ENCODE measurements around the gene DGCR8. TPM values are rescaled to one million over a fixed set of nuclear protein-coding genes. Genes with fewer than 3 reads are reported as not detected.

The DGCR8 gene
- total and polyA plus RNA-seq, 4 donors = 13.2 to 38.4 (median 26.2) TPM

DNA sequence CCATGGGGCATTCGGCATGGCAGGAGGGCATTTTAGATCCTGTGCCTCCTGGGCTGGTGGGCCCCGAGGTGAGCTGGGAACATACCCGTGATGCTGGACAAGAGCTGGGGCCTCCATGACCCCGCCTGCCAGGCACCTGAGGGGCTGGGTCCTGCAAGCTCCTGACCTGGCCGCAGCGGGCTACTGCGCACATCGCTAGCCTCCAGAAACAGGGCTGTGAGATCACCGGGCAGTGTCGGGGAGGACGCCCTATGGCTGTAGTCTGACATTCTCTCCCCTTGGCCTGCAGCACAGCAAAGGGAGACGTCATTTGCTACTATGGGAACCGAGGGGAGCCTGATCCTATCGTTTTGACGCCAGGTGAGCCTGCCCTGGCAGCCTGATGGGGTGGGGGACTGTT, 24.4 kb upstream of the DGCR8 start:
- ATAC-seq (ENCODE audit: insufficient read depth, low FRiP score) (no peak), DNase-seq (no peak)
- Histone ChIP-seq H3K27ac (ENCODE audit: low read depth in 1 of 2, low read length in 1 of 2) (no peak overlapping the region), H3K4me3 (no peak overlapping the region), H3K27me3 (ENCODE audit: control insufficient read depth in 3 of 3, insufficient read depth in 3 of 3, low read length in 2 of 3) (no peaks in the 10 kb centered on the region), H3K4me1 (ENCODE audit: control insufficient read depth in 5 of 5, insufficient read depth in 5 of 5, low read length in 5 of 5) (peaks cover 0 to 9% (median 0%) of the 10 kb centered on the region in 5 donors), H3K36me3 (ENCODE audit: control insufficient read depth in 4 of 4, insufficient read depth in 4 of 4, low read length in 4 of 4) (peaks cover 0 to 54% (median 3%) of the 10 kb centered on the region in 4 donors), H3K9ac (ENCODE audit: insufficient read depth in 1 of 2, low read length in 2 of 2) (no peak overlapping the region), H3K9me3 (ENCODE audit: control insufficient read depth in 4 of 4, insufficient read depth in 3 of 4, low read length in 3 of 4) (no peaks in the 10 kb centered on the region)
- 95% methylated on average over 15 of the region's 15 CpGs for WGBS, 2 donors
- TF ChIP-seq, protein P1, sequence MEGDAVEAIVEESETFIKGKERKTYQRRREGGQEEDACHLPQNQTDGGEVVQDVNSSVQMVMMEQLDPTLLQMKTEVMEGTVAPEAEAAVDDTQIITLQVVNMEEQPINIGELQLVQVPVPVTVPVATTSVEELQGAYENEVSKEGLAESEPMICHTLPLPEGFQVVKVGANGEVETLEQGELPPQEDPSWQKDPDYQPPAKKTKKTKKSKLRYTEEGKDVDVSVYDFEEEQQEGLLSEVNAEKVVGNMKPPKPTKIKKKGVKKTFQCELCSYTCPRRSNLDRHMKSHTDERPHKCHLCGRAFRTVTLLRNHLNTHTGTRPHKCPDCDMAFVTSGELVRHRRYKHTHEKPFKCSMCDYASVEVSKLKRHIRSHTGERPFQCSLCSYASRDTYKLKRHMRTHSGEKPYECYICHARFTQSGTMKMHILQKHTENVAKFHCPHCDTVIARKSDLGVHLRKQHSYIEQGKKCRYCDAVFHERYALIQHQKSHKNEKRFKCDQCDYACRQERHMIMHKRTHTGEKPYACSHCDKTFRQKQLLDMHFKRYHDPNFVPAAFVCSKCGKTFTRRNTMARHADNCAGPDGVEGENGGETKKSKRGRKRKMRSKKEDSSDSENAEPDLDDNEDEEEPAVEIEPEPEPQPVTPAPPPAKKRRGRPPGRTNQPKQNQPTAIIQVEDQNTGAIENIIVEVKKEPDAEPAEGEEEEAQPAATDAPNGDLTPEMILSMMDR (IDR thresholded peaks at IDR 0.05; ENCODE audit: control extremely low read depth, extremely low read depth) = no peak

DNA sequence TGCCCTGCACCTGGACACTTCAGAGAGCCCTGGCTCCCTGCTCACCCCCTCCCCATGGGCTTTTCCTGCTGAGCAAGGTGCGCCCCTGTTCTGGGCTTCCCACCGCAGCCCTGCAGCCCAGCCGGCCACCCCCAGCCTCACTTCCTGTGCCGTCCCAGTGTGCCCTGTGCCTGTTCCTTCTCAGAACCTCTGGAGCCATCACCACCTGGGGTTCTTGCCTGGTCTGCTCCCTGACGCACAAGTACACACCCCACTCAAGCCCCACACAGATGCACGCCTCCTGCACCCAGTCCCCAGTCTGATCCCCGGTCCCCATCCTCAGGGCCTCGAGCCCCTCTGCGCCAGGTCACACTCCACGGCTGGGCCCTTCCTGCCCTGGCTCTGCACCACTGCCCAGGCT, 23.9 kb upstream of the DGCR8 start:
- Histone ChIP-seq H3K27ac (ENCODE audit: low read depth in 1 of 2, low read length in 1 of 2) (no peak overlapping the region), H3K36me3 (ENCODE audit: control insufficient read depth in 4 of 4, insufficient read depth in 4 of 4, low read length in 4 of 4) (peaks cover 0 to 57% (median 3%) of the 10 kb centered on the region in 4 donors), H3K4me3 (no peak overlapping the region), H3K4me1 (ENCODE audit: control insufficient read depth in 5 of 5, insufficient read depth in 5 of 5, low read length in 5 of 5) (peaks cover 0 to 9% (median 2%) of the 10 kb centered on the region in 5 donors), H3K9me3 (ENCODE audit: control insufficient read depth in 4 of 4, insufficient read depth in 3 of 4, low read length in 3 of 4) (no peaks in the 10 kb centered on the region), H3K9ac (ENCODE audit: insufficient read depth in 1 of 2, low read length in 2 of 2) (no peak overlapping the region), H3K27me3 (ENCODE audit: control insufficient read depth in 3 of 3, insufficient read depth in 3 of 3, low read length in 2 of 3) (no peaks in the 10 kb centered on the region)
- DNase-seq = no peak
- WGBS, 2 donors = 91 to 93% methylated on average over 10 of the region's 10 CpGs
- TF ChIP-seq, protein P1 (IDR thresholded peaks at IDR 0.05; ENCODE audit: control extremely low read depth, extremely low read depth) = no peak
- no peak for ATAC-seq (ENCODE audit: insufficient read depth, low FRiP score)

DNA sequence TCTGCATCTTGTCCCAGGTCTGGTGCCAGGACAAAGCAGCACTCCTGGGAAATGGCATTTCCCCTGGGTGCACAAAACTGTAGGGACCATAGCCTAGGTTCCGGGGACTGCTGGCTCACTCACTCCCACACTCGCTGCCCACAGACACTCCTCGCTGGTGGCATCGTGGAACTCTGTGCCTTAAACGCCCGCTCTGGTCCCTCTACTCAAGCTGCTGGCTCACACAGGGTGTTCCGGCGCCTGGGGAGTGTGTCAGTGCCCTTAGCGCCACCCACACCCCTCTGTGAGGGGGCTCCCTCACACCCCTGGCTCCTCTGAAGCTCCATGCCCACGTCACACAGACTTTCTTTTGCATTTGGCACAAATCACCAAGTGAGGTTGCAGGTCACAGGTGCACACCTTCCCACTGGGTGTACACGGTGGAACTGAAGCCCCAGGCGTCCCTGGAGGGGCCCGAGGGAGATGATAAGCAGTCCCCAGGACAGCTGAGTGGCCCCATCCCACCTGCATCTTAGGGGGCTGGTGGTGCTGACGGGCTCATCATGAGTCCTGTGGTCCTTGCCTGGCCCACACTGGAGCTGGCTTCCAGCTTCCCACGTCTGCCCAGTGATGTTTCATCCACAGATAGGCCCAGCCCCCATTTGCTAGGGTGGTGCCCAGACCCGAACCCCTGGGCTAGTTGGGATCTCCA, 23.2 kb upstream of the DGCR8 start:
- WGBS, 2 donors = 94 to 96% methylated on average over 16 of the region's 16 CpGs
- H3K4me3 ChIP-seq = no peak overlapping the region
- no peaks in the 10 kb centered on the region for H3K27me3 ChIP-seq (ENCODE audit: control insufficient read depth in 3 of 3, insufficient read depth in 3 of 3, low read length in 2 of 3)
- no peaks in the 10 kb centered on the region for H3K9me3 ChIP-seq (ENCODE audit: control insufficient read depth in 4 of 4, insufficient read depth in 3 of 4, low read length in 3 of 4)
- H3K4me1 ChIP-seq (ENCODE audit: control insufficient read depth in 5 of 5, insufficient read depth in 5 of 5, low read length in 5 of 5) = peaks cover 0 to 9% (median 3%) of the 10 kb centered on the region in 5 donors
- no peak overlapping the region for H3K27ac ChIP-seq (ENCODE audit: low read depth in 1 of 2, low read length in 1 of 2)
- no peak for ATAC-seq (ENCODE audit: insufficient read depth, low FRiP score)
- H3K36me3 ChIP-seq (ENCODE audit: control insufficient read depth in 4 of 4, insufficient read depth in 4 of 4, low read length in 4 of 4) = peaks cover 0 to 60% (median 3%) of the 10 kb centered on the region in 4 donors
- H3K9ac ChIP-seq (ENCODE audit: insufficient read depth in 1 of 2, low read length in 2 of 2) = no peak overlapping the region
- TF ChIP-seq, protein P1 (IDR thresholded peaks at IDR 0.05; ENCODE audit: control extremely low read depth, extremely low read depth) = no peak
- no peak for DNase-seq

All from lung (tissue), 12 donors.